GM18873 (cell line): ENCODE data around the gene MAB21L1.

Experiments
- ATAC-seq: cut with Tn5 transposase; IDR thresholded peaks from one replicate; pipeline ENCODE4 v1.9.1; 2021; ENCODE audit warnings: mild to moderate bottlenecking, moderate library complexity, moderate number of reproducible peaks; ENCODE audit not compliant: unreplicated experiment, low FRiP score

Gene MAB21L1

DNA sequence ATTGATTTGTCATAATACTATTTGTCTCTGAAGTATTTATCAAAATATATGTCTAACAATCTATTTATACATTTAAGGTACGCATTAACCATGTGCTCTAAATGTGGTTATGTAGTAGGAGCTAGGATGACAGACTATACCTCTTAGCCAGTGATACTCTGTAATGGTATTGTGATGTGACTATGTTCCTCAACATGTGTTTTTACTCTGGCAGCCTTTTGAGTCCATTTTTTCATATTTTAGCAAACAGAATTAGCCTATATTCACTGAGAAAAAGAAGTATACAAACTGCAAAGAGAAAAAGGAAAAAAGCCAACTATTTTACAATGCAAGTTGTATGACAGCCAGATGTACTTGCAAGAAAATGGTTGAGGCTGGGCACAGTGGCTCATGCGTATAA lies 26.7 kb downstream of the MAB21L1 start:
- ATAC-seq = no peak

DNA sequence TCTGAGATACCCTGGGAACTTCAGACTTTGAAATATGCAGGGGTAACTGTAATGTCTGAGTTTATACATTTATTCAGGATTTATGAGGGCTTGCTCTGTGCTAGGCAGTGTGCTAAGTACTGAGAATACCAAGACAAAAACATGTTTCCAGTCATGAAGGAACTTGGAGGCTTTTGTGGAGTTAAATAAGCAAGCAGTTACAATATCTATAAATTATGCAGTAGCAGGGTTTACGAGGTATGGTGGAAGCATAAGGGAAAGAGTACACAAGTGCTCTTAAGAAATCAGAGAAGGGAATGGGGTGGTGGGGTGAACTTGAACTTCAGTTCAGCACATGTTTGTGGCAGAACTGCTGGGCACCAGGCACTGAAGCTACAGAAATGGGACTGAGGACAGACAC lies 28.0 kb downstream of the MAB21L1 start:
- ATAC-seq = no peak
